RWPE2 (cell line): ENCODE measurements around the gene ARHGEF10L.

Source experiments
- ATAC-seq: fragments of 200-7000 bp; cut with Tn5 transposase; 3 replicates; pipeline ENCODE4 v1.9.1; 2021; ENCODE audit warnings: low read depth
- DNase-seq: peaks from one replicate; pipeline ENCODE4 v3.0.0-alpha.2; 2020; ENCODE audit warnings: low spot score
- H3K27ac ChIP-seq: fragments of 450-650 bp; 2 replicates; pipeline ENCODE4 v1.5.1; 2017; ENCODE audit warnings: mild to moderate bottlenecking; ENCODE audit not compliant: poor library complexity, severe bottlenecking
- H3K27me3 ChIP-seq: fragments of 250-450 bp; sonication (Bioruptor Pico); 2 replicates; pipeline ENCODE4 v1.5.1; 2021; ENCODE audit warnings: mild to moderate bottlenecking, moderate library complexity; ENCODE audit not compliant: insufficient read depth, poor library complexity, severe bottlenecking
- H3K36me3 ChIP-seq: fragments of 250-450 bp; sonication (Bioruptor Pico); 2 replicates; pipeline ENCODE4 v1.5.1; 2020; ENCODE audit warnings: low read depth, mild to moderate bottlenecking, moderate library complexity
- H3K4me1 ChIP-seq: fragments of 250-450 bp; sonication (Bioruptor Pico); 2 replicates; pipeline ENCODE4 v1.5.1; 2021; ENCODE audit warnings: mild to moderate bottlenecking, moderate library complexity; ENCODE audit not compliant: insufficient read depth, poor library complexity, severe bottlenecking
- H3K4me3 ChIP-seq: fragments of 250-450 bp; sonication (Bioruptor Pico); 2 replicates; pipeline ENCODE4 v1.5.1; 2021; ENCODE audit warnings: mild to moderate bottlenecking, moderate library complexity; ENCODE audit not compliant: severe bottlenecking
- H3K9me3 ChIP-seq: fragments of 250-450 bp; sonication (Bioruptor Pico); 2 replicates; pipeline ENCODE4 v1.5.1; 2021; ENCODE audit warnings: mild to moderate bottlenecking, moderate library complexity; ENCODE audit not compliant: severe bottlenecking
- TF ChIP-seq, protein P1 (sequence below): fragments of 450-650 bp; IDR thresholded peaks from one replicate; pipeline ENCODE4 v1.5.1; 2017; ENCODE audit warnings: mild to moderate bottlenecking, moderate library complexity; ENCODE audit not compliant: poor library complexity, severe bottlenecking

The ARHGEF10L gene

GRCh38 chr1:17739050-17739449 lies 199.6 kb downstream of the ARHGEF10L start:
- no peaks in the 10 kb centered on the region for H3K4me1 ChIP-seq
- peaks cover 19% of the 10 kb centered on the region for H3K27me3 ChIP-seq
- DNase-seq (no peak), ATAC-seq (no peak)
- H3K27ac ChIP-seq = no peak overlapping the region
- no peaks in the 10 kb centered on the region for H3K9me3 ChIP-seq
- TF ChIP-seq, protein P1, sequence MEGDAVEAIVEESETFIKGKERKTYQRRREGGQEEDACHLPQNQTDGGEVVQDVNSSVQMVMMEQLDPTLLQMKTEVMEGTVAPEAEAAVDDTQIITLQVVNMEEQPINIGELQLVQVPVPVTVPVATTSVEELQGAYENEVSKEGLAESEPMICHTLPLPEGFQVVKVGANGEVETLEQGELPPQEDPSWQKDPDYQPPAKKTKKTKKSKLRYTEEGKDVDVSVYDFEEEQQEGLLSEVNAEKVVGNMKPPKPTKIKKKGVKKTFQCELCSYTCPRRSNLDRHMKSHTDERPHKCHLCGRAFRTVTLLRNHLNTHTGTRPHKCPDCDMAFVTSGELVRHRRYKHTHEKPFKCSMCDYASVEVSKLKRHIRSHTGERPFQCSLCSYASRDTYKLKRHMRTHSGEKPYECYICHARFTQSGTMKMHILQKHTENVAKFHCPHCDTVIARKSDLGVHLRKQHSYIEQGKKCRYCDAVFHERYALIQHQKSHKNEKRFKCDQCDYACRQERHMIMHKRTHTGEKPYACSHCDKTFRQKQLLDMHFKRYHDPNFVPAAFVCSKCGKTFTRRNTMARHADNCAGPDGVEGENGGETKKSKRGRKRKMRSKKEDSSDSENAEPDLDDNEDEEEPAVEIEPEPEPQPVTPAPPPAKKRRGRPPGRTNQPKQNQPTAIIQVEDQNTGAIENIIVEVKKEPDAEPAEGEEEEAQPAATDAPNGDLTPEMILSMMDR = no peak
- no peak overlapping the region for H3K4me3 ChIP-seq
- no peaks in the 10 kb centered on the region for H3K36me3 ChIP-seq

DNA sequence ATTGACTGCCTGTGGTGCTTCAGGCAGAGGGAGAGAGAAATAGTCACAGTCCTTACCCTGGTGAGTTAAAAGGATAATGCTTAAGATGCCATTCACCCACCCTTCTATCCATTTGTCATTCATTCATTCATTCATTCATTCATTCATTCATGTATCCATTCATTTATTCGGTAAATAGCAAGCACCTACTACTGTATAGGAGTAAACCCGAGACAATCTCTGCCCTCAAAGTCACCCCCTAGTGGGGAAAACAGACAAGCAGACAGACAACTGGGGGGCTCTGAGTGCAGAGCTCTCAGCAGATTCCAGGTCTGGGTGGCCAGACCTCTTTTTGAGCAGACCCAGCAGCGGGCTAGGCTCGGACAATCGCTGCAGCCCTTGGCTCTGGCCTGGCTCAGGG lies 201.6 kb downstream of the ARHGEF10L start:
- no peak for DNase-seq
- H3K4me1 ChIP-seq = no peaks in the 10 kb centered on the region
- no peak for ATAC-seq
- H3K36me3 ChIP-seq = no peaks in the 10 kb centered on the region
- H3K27me3 ChIP-seq = peaks cover 20% of the 10 kb centered on the region
- H3K9me3 ChIP-seq = no peaks in the 10 kb centered on the region
- TF ChIP-seq, protein P1 = no peak
- no peak overlapping the region for H3K4me3 ChIP-seq
- H3K27ac ChIP-seq = no peak overlapping the region

DNA sequence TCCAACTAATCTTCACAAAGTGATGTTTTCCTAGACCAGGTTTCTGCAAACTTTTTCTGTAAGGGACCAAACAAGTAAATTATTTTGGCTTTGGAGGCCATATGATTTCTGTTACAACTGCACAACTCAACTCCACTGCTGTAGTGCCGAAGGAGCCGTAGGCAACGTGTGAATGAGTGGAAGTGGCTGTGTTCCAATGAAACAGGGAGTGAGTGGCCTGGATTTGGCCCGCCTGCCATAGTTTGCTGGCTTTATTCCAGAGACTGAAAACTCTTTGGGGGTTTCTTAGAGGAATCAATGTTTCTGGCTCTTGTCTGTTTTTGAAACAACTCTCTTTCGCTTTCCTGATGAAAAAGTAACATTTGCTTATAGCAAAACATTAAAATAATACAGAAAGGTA lies 203.1 kb downstream of the ARHGEF10L start:
- Histone ChIP-seq H3K4me1 (no peaks in the 10 kb centered on the region), H3K27ac (no peak overlapping the region), H3K36me3 (no peaks in the 10 kb centered on the region), H3K27me3 (peaks cover 20% of the 10 kb centered on the region), H3K9me3 (no peaks in the 10 kb centered on the region), H3K4me3 (no peak overlapping the region)
- ATAC-seq (no peak), DNase-seq (no peak)
- TF ChIP-seq, protein P1 = no peak

GRCh38 chr1:17743008-17743647 lies 203.6 kb downstream of the ARHGEF10L start:
- Histone ChIP-seq H3K27me3 (peaks cover 20% of the 10 kb centered on the region), H3K9me3 (no peaks in the 10 kb centered on the region), H3K4me3 (no peak overlapping the region), H3K36me3 (no peaks in the 10 kb centered on the region), H3K27ac (no peak overlapping the region), H3K4me1 (no peaks in the 10 kb centered on the region)
- TF ChIP-seq, protein P1 = no peak
- no peak for ATAC-seq
- DNase-seq = no peak

DNA sequence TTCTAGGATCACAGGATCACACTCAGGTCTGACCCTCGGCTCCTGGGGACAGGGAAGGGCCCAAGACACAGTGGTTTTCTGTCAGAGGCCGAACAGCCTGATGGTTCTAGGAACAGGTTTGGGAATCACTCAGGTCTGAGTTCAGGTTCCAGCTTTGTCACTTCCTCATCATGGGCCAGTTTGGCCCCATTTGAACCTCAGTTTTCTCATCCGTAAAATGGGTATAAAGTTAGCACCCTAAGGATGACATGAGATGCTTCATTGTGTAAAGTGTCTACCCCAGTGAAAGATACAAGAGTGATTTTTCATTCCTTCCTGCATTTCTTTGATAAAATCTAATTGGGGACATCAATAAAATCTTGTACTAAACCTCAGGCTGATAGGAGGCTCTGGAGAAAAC lies 204.4 kb downstream of the ARHGEF10L start:
- DNase-seq = no peak
- Histone ChIP-seq H3K27me3 (peaks cover 20% of the 10 kb centered on the region), H3K36me3 (no peaks in the 10 kb centered on the region), H3K4me1 (no peaks in the 10 kb centered on the region), H3K27ac (no peak overlapping the region), H3K9me3 (no peaks in the 10 kb centered on the region), H3K4me3 (no peak overlapping the region)
- TF ChIP-seq, protein P1 = no peak
- no peak for ATAC-seq
